ENCODE data around the gene NFIX. TPM values are rescaled to one million over a fixed set of nuclear protein-coding genes. Genes with fewer than 3 reads are reported as not detected.

Gene NFIX
- total and polyA plus RNA-seq, 9 of the 15 experiments (the other 6 are each of a cell fraction or from before 2014, with no cell fraction given), result 0.28 to 26.8 (median 5.4) TPM

DNA sequence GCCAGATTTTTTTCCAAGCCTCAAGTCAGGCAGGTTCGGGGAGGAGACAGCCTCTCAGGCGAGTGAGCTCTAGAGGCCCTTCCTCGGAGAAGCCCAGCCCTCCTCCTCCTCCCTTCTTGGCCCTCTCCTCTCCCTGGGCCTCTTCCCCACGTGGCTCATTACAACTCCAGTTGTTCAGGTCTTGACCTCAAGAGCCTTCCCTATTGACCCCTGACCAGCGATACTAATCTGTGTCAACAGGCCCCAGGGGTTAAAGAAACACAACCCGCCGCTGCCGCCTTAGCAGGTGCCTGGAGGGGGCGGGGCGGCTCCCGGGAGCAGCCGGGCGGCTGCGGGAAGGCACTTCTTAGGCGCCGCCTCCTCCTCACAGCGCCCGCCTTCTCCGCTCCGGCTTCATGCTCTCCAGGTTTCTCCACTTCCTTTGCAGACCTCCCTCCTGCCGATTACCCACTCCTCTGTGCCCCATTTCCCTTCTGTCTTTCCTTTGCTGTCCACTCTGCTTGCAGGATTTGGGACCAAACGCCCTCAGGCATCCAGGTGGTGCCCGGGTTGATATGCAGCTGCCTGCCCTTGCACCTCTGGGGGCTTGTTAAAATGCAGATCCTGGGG lies 56.4 kb downstream of the NFIX start (continued):
- TF ChIP-seq HEY1 (CRISPR knock-in tag; IDR thresholded peaks at IDR 0.05; ENCODE audit: borderline replicate concordance) (peak; percentile 80; the same call in 1 of the 2 replicates), MYC (IDR thresholded peaks at IDR 0.05; ENCODE audit: low read depth, low read length) (peak; percentile 88), MYC (CRISPR knock-in tag; IDR thresholded peaks at IDR 0.05; ENCODE audit: borderline replicate concordance, low read depth) (no peak), JUNB (CRISPR knock-in tag; conservative IDR thresholded peaks at IDR 0.05) (no peak), CTBP1 (IDR thresholded peaks at IDR 0.05; ENCODE audit: borderline replicate concordance) (peak; percentile 90; the same call in 1 of the 2 replicates), SP1 (CRISPR knock-in tag; IDR thresholded peaks at IDR 0.05) (0 out of 2 replicates have a peak, but pooled peaks have one; percentile 38), FOSL1 (tag; conservative IDR thresholded peaks at IDR 0.05) (peak; percentile 39; the same call in 1 of the 2 replicates), ATF1 (CRISPR knock-in tag; IDR thresholded peaks at IDR 0.05) (no peak), ATF1 (tag; IDR thresholded peaks at IDR 0.05) (peak; percentile 40; the same call in 1 of the 2 replicates), HDAC1 (IDR thresholded peaks at IDR 0.05) (peak in 1 of 2 experiments; percentile 98; a peak in 2 of 4 replicates), CEBPB (tag; IDR thresholded peaks at IDR 0.05) (0 out of 2 replicates have a peak, but pooled peaks have one; percentile 4), ARID4B (CRISPR knock-in tag; IDR thresholded peaks at IDR 0.05) (peak; percentile 29), BCOR (IDR thresholded peaks at IDR 0.05) (peak; percentile 80), SMAD4 (CRISPR knock-in tag; conservative IDR thresholded peaks at IDR 0.05) (peak; percentile 89), SMARCE1 (IDR thresholded peaks at IDR 0.05) (peak; percentile 66; the same call in 1 of the 2 replicates), SNAPC5 (CRISPR knock-in tag; IDR thresholded peaks at IDR 0.05) (no peak), RCOR1 (IDR thresholded peaks at IDR 0.05; ENCODE audit: borderline replicate concordance in 1 of 2, low read depth in 2 of 2, low read length in 2 of 2) (peak; percentile 84 to 99), ESRRB (CRISPR knock-in tag; IDR thresholded peaks at IDR 0.05; ENCODE audit: borderline replicate concordance) (no peak), YBX1 (IDR thresholded peaks at IDR 0.05) (no peak), ZNF766 (CRISPR knock-in tag; conservative IDR thresholded peaks at IDR 0.05) (peak; percentile 54; the same call in 1 of the 2 replicates), FOXJ2 (tag; IDR thresholded peaks at IDR 0.05) (peak; percentile 91), HMGN3 (IDR thresholded peaks at IDR 0.05; ENCODE audit: borderline replicate concordance, extremely low read depth, insufficient read length, low read depth, low read length) (peak; percentile 98)
- TF ChIP-seq, protein P1, sequence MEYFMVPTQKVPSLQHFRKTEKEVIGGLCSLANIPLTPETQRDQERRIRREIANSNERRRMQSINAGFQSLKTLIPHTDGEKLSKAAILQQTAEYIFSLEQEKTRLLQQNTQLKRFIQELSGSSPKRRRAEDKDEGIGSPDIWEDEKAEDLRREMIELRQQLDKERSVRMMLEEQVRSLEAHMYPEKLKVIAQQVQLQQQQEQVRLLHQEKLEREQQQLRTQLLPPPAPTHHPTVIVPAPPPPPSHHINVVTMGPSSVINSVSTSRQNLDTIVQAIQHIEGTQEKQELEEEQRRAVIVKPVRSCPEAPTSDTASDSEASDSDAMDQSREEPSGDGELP (CRISPR knock-in tag; IDR thresholded peaks at IDR 0.05; ENCODE audit: borderline replicate concordance), result peak; percentile 84
- TF ChIP-seq, protein P2, sequence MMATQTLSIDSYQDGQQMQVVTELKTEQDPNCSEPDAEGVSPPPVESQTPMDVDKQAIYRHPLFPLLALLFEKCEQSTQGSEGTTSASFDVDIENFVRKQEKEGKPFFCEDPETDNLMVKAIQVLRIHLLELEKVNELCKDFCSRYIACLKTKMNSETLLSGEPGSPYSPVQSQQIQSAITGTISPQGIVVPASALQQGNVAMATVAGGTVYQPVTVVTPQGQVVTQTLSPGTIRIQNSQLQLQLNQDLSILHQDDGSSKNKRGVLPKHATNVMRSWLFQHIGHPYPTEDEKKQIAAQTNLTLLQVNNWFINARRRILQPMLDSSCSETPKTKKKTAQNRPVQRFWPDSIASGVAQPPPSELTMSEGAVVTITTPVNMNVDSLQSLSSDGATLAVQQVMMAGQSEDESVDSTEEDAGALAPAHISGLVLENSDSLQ (IDR thresholded peaks at IDR 0.05), result 0 out of 2 replicates have a peak, but pooled peaks have one; percentile 27
